ENCODE measurements around the gene LRRC7.

The LRRC7 gene

DNA sequence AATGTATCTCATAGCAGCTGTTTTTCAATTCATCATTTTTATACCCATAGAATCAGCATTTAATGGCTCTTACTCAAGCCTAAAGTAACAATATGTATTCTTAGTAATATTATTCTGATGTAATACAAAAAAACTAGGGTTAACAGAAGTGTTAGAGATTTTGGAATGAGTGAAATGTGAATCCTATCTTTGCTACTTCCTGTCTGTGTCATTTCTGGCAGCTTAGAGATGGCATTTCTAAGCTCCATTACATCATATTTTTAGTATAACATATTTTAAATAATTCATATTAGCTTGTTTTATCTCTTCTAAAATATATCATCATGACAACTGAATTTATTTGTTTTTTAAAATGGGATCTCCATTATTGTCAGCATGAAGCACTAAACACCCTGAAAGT lies 90.2 kb downstream of the LRRC7 start:
- TF ChIP-seq, protein P1, sequence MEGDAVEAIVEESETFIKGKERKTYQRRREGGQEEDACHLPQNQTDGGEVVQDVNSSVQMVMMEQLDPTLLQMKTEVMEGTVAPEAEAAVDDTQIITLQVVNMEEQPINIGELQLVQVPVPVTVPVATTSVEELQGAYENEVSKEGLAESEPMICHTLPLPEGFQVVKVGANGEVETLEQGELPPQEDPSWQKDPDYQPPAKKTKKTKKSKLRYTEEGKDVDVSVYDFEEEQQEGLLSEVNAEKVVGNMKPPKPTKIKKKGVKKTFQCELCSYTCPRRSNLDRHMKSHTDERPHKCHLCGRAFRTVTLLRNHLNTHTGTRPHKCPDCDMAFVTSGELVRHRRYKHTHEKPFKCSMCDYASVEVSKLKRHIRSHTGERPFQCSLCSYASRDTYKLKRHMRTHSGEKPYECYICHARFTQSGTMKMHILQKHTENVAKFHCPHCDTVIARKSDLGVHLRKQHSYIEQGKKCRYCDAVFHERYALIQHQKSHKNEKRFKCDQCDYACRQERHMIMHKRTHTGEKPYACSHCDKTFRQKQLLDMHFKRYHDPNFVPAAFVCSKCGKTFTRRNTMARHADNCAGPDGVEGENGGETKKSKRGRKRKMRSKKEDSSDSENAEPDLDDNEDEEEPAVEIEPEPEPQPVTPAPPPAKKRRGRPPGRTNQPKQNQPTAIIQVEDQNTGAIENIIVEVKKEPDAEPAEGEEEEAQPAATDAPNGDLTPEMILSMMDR (IDR thresholded peaks at IDR 0.05): no peak
- Histone ChIP-seq H3K27ac (no peak overlapping the region), H3K4me3 (no peak overlapping the region)
- no peak for DNase-seq (ENCODE audit: low spot score)

- TF ChIP-seq, protein P1 (IDR thresholded peaks at IDR 0.05): no peak
- DNase-seq (ENCODE audit: low spot score): no peak
- H3K4me3 ChIP-seq: no peak overlapping the region
- H3K27ac ChIP-seq: no peak overlapping the region
Observed at GRCh38 chr1:69661686-69662085, 94.0 kb downstream of the LRRC7 start.

GRCh38 chr1:69662321-69662720 lies 94.6 kb downstream of the LRRC7 start:
- DNase-seq (ENCODE audit: low spot score): no peak

DNA sequence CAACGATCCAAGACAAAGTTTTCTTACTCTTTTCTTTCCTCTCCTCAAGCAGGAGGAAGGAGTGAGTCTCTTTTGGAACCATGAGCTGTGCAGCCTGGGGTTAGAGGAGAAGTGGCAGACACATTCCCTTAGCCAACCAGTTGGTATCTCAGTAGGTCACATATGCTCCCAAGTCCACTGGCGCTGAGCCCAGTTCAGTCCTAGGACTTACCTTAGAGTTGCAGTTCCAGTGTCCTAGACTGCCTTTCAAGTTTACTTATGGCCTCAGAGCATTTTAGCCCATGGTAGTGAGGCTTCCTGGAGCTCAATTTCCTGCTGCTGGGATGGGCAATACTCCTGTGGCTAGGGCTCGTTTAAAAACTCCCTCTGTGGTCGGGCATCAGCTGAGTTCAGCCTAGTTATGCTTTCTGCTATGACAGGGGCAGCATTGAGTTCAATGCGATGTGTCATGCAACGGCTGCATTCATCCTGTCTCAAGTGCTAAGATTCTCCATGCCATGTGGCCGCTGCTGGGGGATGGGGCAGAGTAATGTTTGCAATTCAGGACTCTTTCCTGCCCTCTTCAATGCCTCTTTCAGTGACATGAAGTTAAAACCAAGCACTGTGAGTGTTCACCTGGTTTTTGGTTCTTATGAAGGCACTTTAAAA lies 103.8 kb downstream of the LRRC7 start:
- TF ChIP-seq, protein P1 (IDR thresholded peaks at IDR 0.05): no peak
- no peak overlapping the region for H3K4me3 ChIP-seq
- H3K27ac ChIP-seq: no peak overlapping the region
- no peak for DNase-seq (ENCODE audit: low spot score)

More at GRCh38 chr1:69662321-69662720, 94.6 kb downstream of the LRRC7 start:
- Histone ChIP-seq H3K4me3 (no peak overlapping the region), H3K27ac (no peak overlapping the region)
- TF ChIP-seq, protein P1 (IDR thresholded peaks at IDR 0.05): no peak

- Histone ChIP-seq H3K4me3 (no peak overlapping the region), H3K27ac (no peak overlapping the region)
- TF ChIP-seq, protein P1 (IDR thresholded peaks at IDR 0.05): no peak
- no peak for DNase-seq (ENCODE audit: low spot score)
Observed at GRCh38 chr1:69673321-69673720, 105.6 kb downstream of the LRRC7 start.

GRCh38 chr1:69679965-69680364 lies 112.2 kb downstream of the LRRC7 start:
- Histone ChIP-seq H3K4me3 (no peak overlapping the region), H3K27ac (no peak overlapping the region)
- no peak for DNase-seq (ENCODE audit: low spot score)
- TF ChIP-seq, protein P1 (IDR thresholded peaks at IDR 0.05): no peak

GRCh38 chr1:69686367-69686984 lies 118.8 kb downstream of the LRRC7 start:
- Histone ChIP-seq H3K4me3 (no peak overlapping the region), H3K27ac (no peak overlapping the region)
- DNase-seq (ENCODE audit: low spot score): no peak
- TF ChIP-seq, protein P1 (IDR thresholded peaks at IDR 0.05): no peak

Measured in coronary artery (tissue), 2 donors.